GM19455 (cell line): ENCODE data around the gene PDP2.
"Not testable (repeated sequence)": the region's sequence is repeated elsewhere in the genome, so short reads cannot be mapped to it uniquely, and the experiment has no call there.

Experiments used
- ATAC-seq: cut with Tn5 transposase; IDR thresholded peaks from one replicate; pipeline ENCODE4 v1.9.1; 2021; ENCODE audit not compliant: unreplicated experiment

Gene PDP2

DNA sequence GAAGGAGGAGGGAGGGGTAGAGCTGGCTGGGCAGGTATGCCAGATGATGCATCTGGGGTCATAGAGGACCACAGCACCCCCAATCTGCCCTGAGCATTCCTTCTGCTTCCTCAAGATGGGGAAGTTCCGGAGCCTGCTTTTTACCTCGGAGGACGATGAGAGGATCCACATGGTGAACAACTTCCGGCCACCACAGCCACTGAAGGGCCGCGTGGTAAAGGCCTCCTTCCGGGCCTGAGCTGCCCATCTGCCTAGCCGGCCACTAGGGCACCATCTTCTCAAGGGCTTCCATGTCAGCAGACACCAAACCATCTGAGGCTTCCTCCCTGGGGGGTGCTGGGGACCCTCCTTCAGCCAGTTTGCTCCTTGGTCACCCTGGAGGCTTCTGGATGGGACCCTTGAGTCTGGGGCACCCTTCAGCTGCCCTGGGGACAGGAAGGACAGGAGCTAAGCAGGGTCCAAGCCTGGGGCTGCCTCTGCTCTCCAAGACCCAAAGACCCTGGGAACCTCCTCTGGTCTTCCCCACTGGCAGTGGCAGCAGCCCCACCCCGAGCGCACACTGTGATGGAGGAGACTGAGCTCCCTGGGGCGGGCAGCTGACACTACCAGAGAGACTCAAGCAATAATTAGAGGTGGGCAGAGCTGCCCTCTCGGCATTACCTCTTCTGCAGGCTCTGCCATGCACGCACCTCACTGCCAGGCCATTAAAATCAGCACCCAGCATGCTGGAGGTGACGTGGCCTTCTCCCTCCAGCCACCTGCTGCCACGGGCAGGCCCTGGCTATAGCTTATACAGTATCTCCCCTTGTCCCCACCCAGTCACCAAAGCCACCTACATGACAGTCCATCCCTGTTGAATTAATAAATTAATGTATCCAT is 26.8 kb upstream of the PDP2 start:
- ATAC-seq: no peak

DNA sequence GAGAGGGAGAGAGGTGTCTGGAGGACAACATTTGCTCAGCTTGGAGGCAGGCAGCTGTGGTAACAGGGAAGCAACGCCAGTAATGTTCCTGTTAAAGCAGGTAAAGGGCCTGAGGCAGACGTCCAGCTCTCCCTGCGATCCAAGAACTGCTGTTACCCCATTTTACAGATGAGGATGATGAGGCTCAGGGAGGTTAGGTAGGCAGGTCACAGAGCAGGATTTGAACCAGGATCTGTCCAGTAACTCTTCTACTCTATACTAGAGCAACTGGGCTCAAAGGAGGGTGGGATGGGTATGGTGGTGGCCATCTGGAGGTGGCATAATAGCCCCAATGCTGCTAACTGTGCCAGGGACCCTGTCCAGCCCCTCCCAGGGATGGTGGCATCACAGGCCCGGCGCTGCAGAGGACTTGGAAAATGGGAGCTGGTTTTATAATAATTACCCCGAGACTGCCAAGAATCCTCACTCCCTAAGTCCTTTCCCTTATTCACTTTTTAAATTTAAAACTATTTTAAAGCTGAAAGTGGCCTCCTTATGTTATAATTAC is 24.1 kb upstream of the PDP2 start:
- no peak for ATAC-seq

- ATAC-seq: no peak
Observed at GRCh38 chr16:66856801-66857200, 23.5 kb upstream of the PDP2 start.

GRCh38 chr16:66857437-66857836 is 22.9 kb upstream of the PDP2 start:
- no peak for ATAC-seq

GRCh38 chr16:66858740-66859396 is 21.4 kb upstream of the PDP2 start:
- no peak for ATAC-seq

DNA sequence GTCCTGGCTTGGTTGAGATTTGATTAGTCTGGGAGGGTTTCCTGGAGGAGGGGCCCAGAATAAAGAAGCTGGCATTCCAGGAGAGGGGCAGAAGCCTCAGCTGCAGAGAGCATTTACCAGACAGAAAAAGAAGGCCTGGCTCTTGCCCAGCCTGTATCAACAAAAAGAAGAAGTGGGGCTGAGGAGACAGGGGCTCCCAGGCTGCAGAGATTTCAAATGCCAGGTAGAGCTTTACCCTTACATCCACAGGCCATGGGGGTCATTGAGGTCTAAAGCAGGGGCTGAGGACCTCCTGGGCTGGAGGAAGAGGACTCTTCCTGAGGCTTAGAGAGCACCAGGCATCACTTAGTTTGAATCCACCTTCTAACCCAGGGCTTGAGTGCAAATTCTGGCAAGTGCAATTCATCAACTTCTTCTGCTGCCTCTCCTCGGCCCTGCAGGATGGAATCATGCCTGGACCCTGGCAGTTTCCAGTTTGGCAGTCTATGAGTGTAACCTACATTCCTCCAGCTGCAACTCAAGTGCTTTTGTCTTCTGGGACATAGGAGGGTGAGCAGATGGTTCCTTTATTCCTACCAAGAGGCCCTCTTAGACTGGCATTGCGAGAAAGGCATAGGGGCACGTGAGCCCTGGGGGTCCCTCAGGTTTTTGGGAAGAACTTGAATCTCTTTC is 20.8 kb upstream of the PDP2 start:
- no peak for ATAC-seq

DNA sequence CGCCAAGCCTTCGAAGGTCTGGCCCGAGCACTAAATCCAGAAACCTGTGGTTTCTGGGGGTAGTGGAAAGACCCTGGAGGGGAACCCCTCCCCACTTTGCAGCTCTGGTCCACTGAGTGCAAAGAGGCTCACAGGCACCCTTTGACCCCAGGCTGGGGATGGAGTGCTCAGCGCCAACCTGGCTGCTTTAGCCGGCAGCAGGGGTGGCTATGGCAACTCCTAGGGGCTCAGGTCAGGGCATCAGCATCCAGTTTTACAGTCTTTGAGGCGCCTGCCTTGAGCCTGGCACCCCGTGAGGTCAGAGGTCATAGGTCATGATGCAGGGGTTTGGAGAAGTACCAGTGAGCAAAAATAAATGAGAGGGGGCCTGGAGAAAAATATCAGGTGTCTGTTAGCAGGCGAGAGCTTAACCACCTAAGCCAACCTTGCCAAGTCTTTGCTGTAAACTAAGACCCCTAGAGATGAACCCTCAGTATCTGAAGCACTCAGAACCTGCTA is 18.2 kb upstream of the PDP2 start:
- no peak for ATAC-seq

- ATAC-seq: no peak
Observed at GRCh38 chr16:66863707-66864106, 16.6 kb upstream of the PDP2 start.

DNA sequence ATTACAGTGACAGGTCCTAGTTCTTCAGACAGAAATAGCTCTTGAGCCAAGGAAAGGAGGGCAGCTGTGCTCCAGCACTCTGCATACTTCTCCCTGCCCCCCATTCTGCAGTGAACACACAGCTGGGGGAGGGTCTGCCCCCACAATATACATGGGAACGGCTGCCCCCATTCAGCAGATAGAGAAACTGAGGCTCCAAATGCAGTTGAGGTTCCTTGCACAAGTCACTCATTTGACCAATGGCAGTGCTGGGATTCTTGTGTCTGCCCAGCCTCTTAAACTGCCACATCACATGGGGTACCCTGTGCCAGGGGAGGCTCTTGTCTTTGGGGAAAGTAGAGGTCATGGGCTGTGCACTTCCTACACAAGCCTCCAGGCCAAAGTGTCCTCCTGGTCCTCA is 10.9 kb upstream of the PDP2 start:
- no peak for ATAC-seq

- not testable (repeated sequence) for ATAC-seq
Observed at GRCh38 chr16:66871363-66871762, 9.0 kb upstream of the PDP2 start.

DNA sequence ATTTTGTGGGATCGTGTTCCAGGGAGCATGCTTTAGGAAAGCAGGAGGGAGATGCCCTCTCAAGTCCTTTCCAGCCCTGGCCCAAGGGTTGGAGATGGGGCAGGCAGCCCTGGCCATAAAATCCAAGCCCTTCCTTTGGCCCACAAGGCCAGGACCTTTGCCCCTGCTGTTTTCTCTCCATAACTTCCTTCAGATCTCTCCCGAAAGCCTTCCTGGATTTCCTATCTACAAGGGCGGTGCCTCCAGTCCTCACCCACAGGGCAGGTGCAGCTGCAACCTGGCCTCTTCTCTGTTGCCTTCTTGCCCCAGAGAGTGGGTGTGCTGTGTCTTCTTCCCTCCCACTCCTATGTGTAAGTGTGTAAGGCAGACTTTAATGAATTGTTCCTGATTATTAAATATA is 8.5 kb upstream of the PDP2 start:
- no peak for ATAC-seq

- no peak for ATAC-seq
Observed at GRCh38 chr16:66872559-66872942, 7.8 kb upstream of the PDP2 start.

- peak; percentile 83 for ATAC-seq
Observed at GRCh38 chr16:66872943-66873684, 7.2 kb upstream of the PDP2 start.

- ATAC-seq: no peak
Observed at GRCh38 chr16:66873685-66874055, 6.6 kb upstream of the PDP2 start.

DNA sequence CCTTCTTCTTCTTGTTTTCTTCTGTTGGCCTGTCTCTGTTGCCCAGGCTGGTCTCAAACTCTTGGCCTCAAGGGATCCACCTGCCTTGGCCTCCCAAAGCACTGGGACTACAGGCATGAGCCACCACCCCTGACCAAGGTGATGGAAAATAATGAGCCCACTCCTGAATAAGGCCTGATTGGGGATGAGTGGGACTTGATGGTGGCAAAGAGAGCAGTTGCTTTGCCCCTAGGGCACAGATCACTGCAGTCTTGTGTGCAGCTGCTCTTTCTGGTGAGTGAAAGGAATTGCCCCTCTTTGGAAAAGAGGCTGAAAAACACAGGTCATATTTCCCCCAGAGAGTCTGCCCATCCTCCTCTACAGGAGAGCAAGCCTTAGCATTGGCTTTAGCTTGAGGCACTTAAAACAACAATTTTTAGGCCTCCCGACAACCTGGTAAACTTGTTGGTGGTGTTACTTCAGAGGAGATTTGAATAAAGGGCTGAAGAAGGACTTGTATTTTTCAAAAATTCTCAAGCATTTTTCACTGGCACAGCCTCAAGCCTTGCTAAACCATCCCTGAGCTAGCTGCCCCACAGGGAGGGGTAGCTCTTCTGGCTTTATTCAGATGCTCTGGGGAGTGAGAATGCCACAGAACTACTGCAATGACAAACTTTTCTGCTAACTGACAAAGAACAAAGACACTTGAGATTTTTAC is 6.1 kb upstream of the PDP2 start:
- no peak for ATAC-seq

GRCh38 chr16:66878067-66878466 is 2.2 kb upstream of the PDP2 start:
- ATAC-seq: no peak

DNA sequence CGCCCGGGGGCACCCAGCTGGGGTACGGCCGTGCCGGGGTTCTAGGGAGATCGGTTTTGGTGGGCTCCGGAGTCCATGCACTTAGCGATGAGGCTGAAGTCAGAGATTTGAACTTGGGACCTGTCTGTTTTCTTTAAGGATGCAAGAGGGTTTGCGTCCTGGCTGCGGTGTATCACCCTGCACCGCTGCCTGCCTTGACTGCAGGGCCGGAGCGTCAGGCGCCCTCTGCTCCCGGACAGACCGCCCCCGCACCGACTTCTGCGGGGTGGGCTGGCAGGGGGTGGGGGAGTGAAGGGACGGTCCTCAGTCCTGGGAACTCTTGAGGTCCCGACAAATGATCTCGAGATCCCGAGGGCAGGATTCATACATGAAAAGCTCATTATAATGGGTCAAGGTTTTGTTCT is 701 bp downstream of the PDP2 start:
- ATAC-seq: no peak

GRCh38 chr16:66881560-66881959 is 1.2 kb downstream of the PDP2 start:
- ATAC-seq: no peak

DNA sequence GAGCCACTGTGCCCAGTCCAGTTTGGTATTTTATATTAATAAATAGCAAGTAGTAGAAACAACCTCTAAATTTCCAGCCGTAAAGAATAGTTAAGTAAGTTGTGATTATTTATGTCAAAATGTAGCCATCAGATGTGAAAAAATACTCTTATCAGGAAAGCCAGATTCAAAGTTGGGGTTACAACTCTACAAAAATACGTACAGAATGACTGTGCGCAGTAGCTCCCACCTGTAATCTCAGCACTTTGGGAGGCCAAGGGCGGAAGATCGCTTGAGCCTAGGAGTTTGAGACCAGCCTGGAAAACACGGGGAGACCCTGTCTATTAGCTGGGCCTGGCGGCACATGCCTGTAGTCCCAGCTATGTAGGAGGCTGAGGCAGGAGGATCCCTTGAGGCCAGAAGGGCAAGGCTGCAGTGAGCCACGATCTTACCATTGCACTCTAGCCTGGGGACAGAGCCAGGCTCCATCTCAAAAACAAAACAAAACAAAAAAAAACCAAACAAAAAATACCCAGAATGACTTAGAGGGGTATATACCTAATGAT is 1.7 kb downstream of the PDP2 start:
- ATAC-seq: no peak

GRCh38 chr16:66882702-66883101 is 2.4 kb downstream of the PDP2 start:
- no peak for ATAC-seq
